Stomach (tissue), 4 donors: ENCODE data around the gene IL24.

ENCODE experiments used
- CTCF ChIP-seq, 7 experiments: fragments of 450-650 bp in 4 of 7; fragments of 200-600 bp in 3 of 7; sonication (generic) in 3 of 7; IDR thresholded peaks; one replicate each; pipeline ENCODE4 v1.5.1; 2016 to 2019; ENCODE audit warnings: antibody characterized with exemption in 7 of 7, control low read depth in 2 of 7, mild to moderate bottlenecking in 1 of 7
- POLR2A ChIP-seq, 4 donors: fragments of 450-650 bp; IDR thresholded peaks; one replicate each; pipeline ENCODE4 v1.6.1; 2016; ENCODE audit warnings: antibody characterized with exemption in 4 of 4, control low read depth in 2 of 4, mild to moderate bottlenecking in 1 of 4, moderate library complexity in 1 of 4

GRCh38 chr1:206875752-206876377, 21.4 kb upstream of the IL24 start:
- TF ChIP-seq CTCF (IDR thresholded peaks at IDR 0.05): no peak
- no peak for TF ChIP-seq POLR2A (IDR thresholded peaks at IDR 0.05)
